Cerebellar nuclear complex (tissue), 1 donor: ENCODE measurements around the gene SLC4A4.

Source experiments
- DNase-seq, 2 experiments: peaks; one replicate each; lab custom pipeline; 2025; lab: John Stamatoyannopoulos, UW

The SLC4A4 gene

GRCh38 chr4:71538528-71538927 lies 199.7 kb downstream of the SLC4A4 start:
- peak; percentile 67 to 92 for DNase-seq

DNA sequence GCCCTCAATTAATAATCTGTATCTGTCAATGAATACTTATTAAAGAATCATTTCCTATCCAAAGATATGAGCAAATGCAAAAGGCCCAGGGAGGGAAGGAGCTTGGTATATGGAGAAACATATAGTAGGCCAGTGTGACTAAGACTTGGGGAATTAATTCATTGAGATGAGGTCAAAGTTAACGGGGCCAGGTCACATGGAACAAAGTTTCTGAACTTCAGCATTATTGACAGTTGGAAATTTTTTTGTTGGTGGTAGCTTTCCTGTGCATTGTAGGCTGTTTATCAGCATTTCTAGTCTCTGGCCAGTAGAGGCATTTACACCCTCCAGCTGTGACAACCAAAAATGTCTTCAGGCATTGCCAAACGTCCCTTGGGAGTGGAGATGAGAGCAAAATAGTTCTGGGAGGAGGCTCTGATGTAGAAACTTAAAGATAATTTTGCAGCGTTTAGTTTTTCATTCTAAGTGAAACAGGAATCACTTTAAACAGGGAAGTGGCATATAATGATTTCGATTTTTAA lies 202.0 kb downstream of the SLC4A4 start:
- DNase-seq: no peak

- DNase-seq: no peak
Observed at GRCh38 chr4:71541541-71541940, 202.7 kb downstream of the SLC4A4 start.

DNA sequence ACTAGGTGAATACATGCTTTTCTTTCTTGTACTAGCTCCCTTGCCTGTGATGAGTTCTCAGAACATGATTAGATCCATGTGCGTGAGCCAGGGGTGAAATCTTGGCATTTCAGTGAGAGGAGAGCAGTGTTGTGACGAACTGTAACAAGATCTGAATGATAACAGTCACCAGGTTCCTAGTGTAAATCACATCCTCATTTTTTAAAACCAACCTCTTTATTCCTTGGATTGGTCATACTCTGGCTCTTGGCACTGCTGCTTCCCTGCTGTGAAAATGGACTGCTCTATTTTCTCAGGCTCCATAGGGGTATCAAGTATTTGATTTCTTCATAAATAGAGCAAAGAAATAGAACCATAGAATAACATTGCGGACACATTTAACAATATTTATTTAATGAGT lies 206.3 kb downstream of the SLC4A4 start:
- no peak for DNase-seq

DNA sequence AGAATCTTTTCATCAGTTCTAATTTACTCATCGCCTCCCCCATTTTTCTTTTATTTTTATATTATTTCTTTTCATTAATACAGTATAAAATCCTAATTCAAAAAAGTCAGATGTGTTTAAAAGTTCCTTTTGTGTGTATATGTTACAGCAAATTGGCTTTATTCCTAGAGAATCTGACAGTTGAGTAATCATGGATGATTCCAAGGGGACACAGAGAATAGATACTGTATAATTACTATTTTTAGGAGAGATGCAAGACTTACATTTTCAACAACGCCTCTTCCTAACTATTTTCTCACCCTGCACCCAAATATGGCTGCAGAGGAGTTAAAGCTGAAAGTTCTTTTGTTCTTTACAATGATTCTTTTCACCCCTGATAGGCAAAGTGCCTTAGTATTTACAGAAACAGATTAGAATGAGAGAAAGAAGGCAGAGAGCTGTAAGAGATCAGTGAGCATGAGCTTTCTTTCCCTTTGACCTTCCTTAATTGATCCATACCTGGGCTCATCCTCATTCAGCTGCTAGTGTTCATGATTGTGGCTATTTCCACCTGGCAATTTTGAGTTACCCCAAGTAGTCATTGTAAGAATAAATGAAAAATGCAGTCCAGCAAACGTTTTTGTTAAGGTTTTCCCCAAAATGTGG lies 210.8 kb downstream of the SLC4A4 start:
- no peak for DNase-seq

- no peak for DNase-seq
Observed at GRCh38 chr4:71550220-71551165, 211.7 kb downstream of the SLC4A4 start.

DNA sequence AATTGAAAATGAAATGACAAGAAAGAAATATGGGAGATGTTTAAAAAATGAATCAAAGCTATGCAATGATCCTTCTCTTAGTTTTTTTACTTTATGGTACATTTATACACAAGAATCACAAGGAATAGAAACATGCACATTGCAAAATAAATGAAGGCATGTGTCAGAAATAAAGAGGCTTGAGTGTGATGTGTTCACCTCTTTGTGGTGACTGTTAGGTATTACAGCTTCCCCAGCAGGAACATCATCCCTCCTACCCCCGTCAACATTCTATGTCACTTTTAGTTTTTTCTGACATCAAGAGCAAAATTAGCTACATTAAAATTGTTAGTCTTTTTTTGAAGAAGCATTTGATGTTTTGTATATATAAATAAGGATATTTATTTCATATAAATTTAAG lies 214.8 kb downstream of the SLC4A4 start:
- peak in 1 of 2 experiments; percentile 21 for DNase-seq

- DNase-seq: no peak
Observed at GRCh38 chr4:71554025-71554424, 215.2 kb downstream of the SLC4A4 start.

DNA sequence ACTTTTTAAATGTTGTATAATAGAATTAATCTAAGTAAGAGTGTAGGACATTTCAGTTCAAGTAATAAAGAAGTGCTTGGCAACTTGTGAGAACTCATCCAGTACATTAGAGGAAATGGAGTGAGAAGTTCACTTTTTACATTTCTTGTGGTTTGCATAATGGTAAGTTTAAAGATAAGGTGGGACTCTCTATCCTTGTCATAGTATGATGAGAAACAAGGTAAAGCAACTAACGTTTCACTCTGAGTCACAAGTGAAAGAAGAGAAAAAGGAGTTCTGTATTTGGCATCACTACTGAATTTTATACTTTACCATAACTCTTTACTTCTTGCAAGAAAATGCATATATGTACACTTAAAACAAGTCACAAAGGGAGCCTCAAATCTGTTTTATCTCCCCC lies 219.4 kb downstream of the SLC4A4 start:
- no peak for DNase-seq

DNA sequence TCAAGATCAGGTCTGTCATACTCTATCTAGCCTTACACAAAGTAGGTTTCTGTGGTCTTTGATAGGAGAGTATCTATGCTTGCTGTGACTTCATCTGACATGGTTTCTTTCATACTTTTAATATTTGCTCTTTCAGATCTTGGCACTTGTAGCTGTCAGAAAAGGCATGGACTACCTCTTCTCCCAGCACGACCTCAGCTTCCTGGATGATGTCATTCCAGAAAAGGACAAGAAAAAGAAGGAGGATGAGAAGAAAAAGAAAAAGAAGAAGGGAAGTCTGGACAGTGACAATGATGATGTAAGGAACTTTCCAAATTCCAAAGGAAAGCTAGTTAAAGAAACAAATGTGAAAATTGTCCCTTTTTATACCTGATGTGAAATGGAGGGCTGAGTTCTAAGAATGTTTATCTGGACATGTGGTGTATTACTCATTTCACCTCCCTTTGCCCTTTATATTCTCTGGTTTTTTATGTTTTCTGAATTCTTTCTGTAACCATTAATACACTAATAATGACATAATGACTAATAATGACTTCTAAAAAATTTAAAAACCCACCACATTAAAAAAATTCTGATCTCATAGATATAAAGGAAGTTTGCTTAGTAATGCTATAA lies 221.2 kb downstream of the SLC4A4 start:
- DNase-seq: no peak

DNA sequence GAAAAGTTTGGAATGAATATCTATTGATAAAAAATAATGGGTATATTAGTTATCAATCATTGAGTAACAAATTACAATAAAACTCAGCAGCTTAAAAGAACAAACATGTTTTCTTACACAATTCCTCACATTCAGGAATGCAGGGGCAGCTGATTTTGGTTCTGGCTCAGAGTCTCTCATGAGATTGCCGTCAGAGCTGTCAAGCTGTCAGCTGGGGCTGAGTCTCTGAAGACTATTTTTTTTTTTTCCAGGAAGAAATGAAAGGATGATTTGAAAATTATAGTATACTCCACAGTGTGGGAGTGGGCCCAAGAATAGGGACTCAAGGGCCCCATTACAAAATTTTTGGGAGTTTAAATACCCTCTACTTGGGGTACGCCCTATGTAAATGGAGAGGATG lies 226.0 kb downstream of the SLC4A4 start:
- DNase-seq: no peak

- no peak for DNase-seq
Observed at GRCh38 chr4:71566856-71567255, 228.0 kb downstream of the SLC4A4 start.

DNA sequence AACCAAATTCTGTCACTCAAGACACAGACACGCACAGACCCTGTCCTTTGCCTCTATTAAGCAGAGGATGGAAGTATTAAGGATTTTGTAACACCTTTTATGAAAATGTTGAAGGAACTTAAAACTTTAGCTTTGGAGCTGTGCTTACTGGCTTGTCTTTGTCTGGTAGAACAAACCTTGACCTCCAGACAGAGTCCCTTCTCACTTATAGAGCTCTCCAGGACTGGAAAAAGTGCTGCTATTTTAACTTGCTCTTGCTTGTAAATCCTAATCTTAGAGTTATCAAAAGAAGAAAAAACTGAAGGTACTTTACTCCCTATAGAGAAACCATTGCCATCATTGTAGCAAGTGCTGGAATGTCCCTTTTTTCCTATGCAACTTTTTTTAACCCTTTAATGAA lies 229.3 kb downstream of the SLC4A4 start:
- DNase-seq: no peak

GRCh38 chr4:71570492-71570891 lies 231.7 kb downstream of the SLC4A4 start:
- DNase-seq: no peak

GRCh38 chr4:71571346-71571745 lies 232.5 kb downstream of the SLC4A4 start:
- no peak for DNase-seq

DNA sequence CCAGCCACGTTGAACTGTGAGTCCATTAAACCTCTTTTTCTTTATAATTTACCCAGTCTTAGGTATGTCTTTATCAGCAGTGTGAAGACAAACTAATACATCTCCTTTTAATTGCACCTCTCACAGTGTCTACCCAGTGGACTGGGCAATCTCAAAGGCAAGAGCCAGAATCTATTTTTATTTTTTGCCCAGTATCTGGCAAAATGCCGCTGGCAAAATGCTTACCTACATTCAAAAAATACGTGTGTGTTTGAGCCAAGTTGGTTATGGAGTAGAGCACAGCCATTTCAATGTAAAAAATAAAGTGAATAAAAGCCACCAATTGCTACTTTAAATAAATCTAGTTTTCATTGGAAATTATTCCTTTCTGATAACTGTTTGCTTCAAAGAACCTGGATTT lies 245.2 kb downstream of the SLC4A4 start:
- DNase-seq: no peak

- DNase-seq: no peak
Observed at GRCh38 chr4:71584585-71584984, 245.8 kb downstream of the SLC4A4 start.

DNA sequence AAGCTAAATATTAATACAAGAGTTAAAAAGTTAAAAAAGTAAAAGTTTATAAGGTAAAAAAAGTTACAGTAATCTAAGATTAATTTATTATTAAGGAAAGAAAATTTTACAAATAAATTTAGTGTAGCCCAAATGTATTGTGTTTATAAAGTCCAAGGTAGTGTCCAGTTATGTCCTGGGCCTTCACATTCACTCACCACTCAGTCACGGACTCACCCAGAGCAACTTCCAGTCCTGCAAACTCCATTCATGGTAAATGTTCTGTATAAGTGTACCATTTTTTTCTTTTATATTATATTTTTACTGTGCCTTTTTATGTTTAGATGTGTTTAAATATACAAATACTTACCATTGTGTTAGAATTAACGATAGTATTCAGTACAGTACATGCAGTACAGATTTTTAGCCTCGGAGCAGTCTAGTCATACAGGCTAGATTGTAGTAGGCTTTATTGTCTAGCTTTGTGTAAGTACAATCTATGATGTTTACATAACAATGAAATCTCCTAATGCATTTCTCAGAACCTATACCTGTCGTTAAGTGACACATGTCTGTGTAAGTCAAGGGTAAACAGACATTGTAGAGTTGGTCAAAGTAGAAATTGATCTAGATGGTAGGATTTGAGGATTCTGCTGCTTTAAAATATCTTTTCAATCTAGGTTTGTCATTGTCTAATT lies 247.4 kb downstream of the SLC4A4 start:
- DNase-seq: no peak

GRCh38 chr4:71587995-71588394 lies 249.2 kb downstream of the SLC4A4 start:
- no peak for DNase-seq

DNA sequence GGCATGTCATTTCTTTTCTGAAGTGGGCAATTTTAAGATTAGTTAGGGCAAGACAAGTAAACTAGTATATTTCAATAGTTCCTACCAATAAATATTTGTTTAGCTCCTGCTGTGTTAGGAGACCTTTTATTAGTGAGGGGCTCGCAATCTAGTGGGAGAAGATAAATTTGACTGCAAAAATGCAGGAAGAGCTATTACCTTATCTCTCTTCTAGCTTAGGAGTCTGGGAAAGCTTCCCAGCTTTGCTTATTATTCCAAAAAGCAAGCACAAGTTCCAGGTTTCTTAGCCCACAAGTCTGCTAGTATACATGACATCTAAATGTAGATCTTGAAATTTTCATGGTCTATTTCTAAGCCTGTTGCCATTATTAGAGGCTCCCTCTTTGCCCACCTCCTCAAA lies 254.0 kb downstream of the SLC4A4 start:
- no peak for DNase-seq

DNA sequence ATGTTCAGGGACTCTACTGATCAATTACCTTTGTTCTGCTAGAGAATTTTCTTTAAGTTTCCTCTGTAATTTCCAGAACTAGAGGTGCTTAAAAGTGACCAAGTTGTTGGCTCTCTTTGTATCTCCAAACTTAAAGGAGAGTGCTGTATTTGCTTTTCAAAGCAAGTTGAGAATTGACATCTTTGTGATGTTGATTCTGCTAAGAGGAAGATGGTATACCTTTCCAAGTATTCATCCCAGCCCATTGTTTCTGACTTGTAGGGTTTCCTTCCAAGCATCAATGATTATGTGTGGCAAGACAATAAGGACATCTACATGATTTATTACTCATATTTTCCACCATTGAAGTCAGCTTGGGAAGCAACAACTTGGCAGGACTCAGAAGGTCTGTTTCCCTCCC lies 254.5 kb downstream of the SLC4A4 start:
- no peak for DNase-seq

DNA sequence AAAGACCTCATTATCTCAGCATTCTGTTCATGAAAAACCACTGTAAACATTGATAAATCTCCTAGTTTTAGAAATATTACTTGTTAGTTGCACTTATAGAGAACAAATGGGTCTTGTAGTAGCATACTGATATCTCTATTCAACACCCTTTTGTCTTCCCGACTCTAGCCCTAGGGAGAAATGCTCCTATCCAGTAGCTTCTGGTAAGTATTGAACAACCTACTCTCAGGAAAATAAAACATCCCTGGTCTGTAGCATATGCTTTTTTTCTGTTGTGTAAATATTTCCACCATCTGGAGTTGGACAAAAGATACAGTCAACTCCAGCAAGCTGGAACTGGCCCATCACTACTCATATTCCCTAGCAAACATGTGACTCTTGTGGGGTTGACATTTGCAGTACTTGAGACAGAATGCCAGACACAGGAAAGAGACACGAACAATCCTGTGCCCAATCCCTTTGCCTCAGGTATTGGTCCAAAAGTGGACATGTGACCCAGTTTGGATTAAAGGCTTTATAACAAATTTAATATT lies 256.8 kb downstream of the SLC4A4 start:
- no peak for DNase-seq
